HepG2 (cell line): ENCODE measurements around the gene SMPD1. TPM values are rescaled to one million over a fixed set of nuclear protein-coding genes. Genes with fewer than 3 reads are reported as not detected.
A peak's percentile ranks its signal among the peaks of the same experiment; 100 is the strongest.

Experiments
- NR2C2 ChIP-seq: sonication (generic); formaldehyde crosslinking; IDR thresholded peaks from 2 replicates; pipeline ENCODE4 v1.4.0; 2020; ENCODE audit warnings: missing genetic modification reagents, mild to moderate bottlenecking, moderate library complexity, borderline replicate concordance
- PHF20 ChIP-seq: sonication (generic); formaldehyde crosslinking; IDR thresholded peaks from 2 replicates; pipeline ENCODE4 v1.5.0; 2020; ENCODE audit warnings: mild to moderate bottlenecking, missing genetic modification reagents
- RERE ChIP-seq: IDR thresholded peaks from 2 replicates; pipeline ENCODE4 v1.6.1; 2016; ENCODE audit warnings: low read depth, missing genetic modification reagents, missing compliant biosample characterization
- TRIM22 ChIP-seq: fragments of 450-650 bp; IDR thresholded peaks from 2 replicates; pipeline ENCODE4 v1.6.1; 2017
- TSC22D2 ChIP-seq: sonication (generic); formaldehyde crosslinking; IDR thresholded peaks from 2 replicates; pipeline ENCODE4 v1.5.1; 2020; ENCODE audit warnings: missing genetic modification reagents, mild to moderate bottlenecking, borderline replicate concordance
- ZNF232 ChIP-seq: sonication (generic); formaldehyde crosslinking; IDR thresholded peaks from 2 replicates; pipeline ENCODE4 v1.4.0; 2020; ENCODE audit warnings: missing genetic modification reagents, borderline replicate concordance
- ZNF646 ChIP-seq: sonication (generic); formaldehyde crosslinking; IDR thresholded peaks from 2 replicates; pipeline ENCODE4 v1.9.0; 2021; ENCODE audit warnings: mild to moderate bottlenecking, missing genetic modification reagents
- ZNF775 ChIP-seq: sonication (generic); formaldehyde crosslinking; IDR thresholded peaks from 2 replicates; pipeline ENCODE4 v1.4.0; 2020; ENCODE audit warnings: missing genetic modification reagents, mild to moderate bottlenecking, moderate library complexity, borderline replicate concordance
- polyA plus RNA-seq, 8 experiments: library from polyadenylated mRNA; depleted of rRNA in 3 of 8; stranded (reverse) in 7 of 8; unstranded in 1 of 8; fragments of >200 nt; fragmentation: Illumina TruSeq in 4 of 8; extraction: Trizol in 4 of 8; gene quantifications; 2 replicates each; pipeline versions ENCODE4 v1.2.1 to v1.2.3, GENCODE V29; 2011 to 2016; ENCODE audit warnings: low read depth in 4 of 8, missing spikeins in 1 of 8, mixed read lengths in 1 of 8; ENCODE audit not compliant: insufficient read depth in 1 of 8
- total RNA-seq, 5 experiments: library from RNA; depleted of rRNA; stranded (reverse); fragments of >200 nt; fragmentation: Illumina TruSeq; extraction: Trizol; gene quantifications; 2 replicates each; pipeline ENCODE4 v1.2.3, GENCODE V29; 2016; ENCODE audit warnings: low read depth in 1 of 5
- TF ChIP-seq, protein P1 (sequence below): sonication (generic); formaldehyde crosslinking; IDR thresholded peaks from 2 replicates; pipeline ENCODE4 v1.5.0; 2020; ENCODE audit warnings: missing genetic modification reagents

The SMPD1 gene
- total and polyA plus RNA-seq, 2 of the 13 experiments (the other 11 are each of a cell fraction or from before 2014, with no cell fraction given) = 6.3 to 8.4 TPM

- no peak for TF ChIP-seq PHF20 (CRISPR knock-in tag)
- TF ChIP-seq RERE (CRISPR knock-in tag) = no peak
- TF ChIP-seq NR2C2 (CRISPR knock-in tag) = peak; percentile 49; the same call in 1 of the 2 replicates
- TF ChIP-seq TSC22D2 (CRISPR knock-in tag) = no peak
- TF ChIP-seq, protein P1, sequence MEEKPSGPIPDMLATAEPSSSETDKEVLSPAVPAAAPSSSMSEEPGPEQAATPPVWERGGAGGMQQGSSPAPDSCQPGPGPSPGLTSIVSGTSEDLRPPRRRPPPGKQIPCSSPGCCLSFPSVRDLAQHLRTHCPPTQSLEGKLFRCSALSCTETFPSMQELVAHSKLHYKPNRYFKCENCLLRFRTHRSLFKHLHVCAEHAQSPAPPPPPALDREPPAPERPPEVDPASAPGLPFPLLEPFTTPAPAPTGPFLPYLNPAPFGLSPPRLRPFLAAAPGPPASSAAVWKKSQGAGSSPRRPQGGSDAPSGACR = no peak
- TF ChIP-seq TRIM22 = no peak
- TF ChIP-seq ZNF646 = no peak
- TF ChIP-seq ZNF232 (CRISPR knock-in tag) = no peak
- TF ChIP-seq ZNF775 (CRISPR knock-in tag) = no peak
These were observed 11.8 kb downstream of the SMPD1 start (continued) for GRCh38 chr11:6402061-6402470.
